Activated naive CD4-positive, alpha-beta T cell treated with anti-CD3 and anti-CD28 coated beads, Interleukin-2, amount 50 U/mL, for 72 hours (primary cell): Measurements from ENCODE around the gene AK2. TPM values are rescaled to one million over a fixed set of nuclear protein-coding genes. Genes with fewer than 3 reads are reported as not detected.

Source experiments
- ATAC-seq, 2 donors: fragments of 150-1000 bp; cut with Tn5 transposase; 2 replicates each; pipeline ENCODE4 v1.10.0; 2021; ENCODE audit warnings: mild to moderate bottlenecking in 2 of 2, moderate library complexity in 2 of 2
- DNase-seq, 2 donors: peaks; one replicate each; pipeline ENCODE4 v3.0.0; 2021 to 2022; ENCODE audit warnings: low spot score in 2 of 2
- H3K27ac Mint-ChIP-seq, 2 donors: one replicate each; pipeline ENCODE4 v1.8.0; 2022; ENCODE audit warnings: mild to moderate bottlenecking in 2 of 2, mixed read lengths in 2 of 2
- H3K36me3 Mint-ChIP-seq, 2 donors: one replicate each; pipeline ENCODE4 v1.8.0; 2022; ENCODE audit warnings: mixed read lengths in 2 of 2
- H3K9me3 Mint-ChIP-seq, 2 donors: one replicate each; pipeline ENCODE4 v1.8.0; 2022; ENCODE audit warnings: mixed read lengths in 2 of 2
- total RNA-seq, 2 donors: library from RNA; stranded (reverse); gene quantifications; one replicate each; pipeline ENCODE4 v1.2.3, GENCODE V29; 2022

Gene AK2
- total RNA-seq, 2 donors from 2014 or later: 257 to 425 TPM

- DNase-seq (no peak), ATAC-seq (no peak)
- H3K27ac Mint-ChIP-seq: no peak overlapping the region
- no peaks in the 10 kb centered on the region for H3K36me3 Mint-ChIP-seq
- H3K9me3 Mint-ChIP-seq: no peaks in the 10 kb centered on the region
Measured at GRCh38 chr1:32958827-32959226, 77.9 kb downstream of the AK2 start.

Other genes with a start within 250 kb of the AK2 start
- 100 to 1,000 TPM; 217 to 236 TPM for gene YARS1, start 219.5 kb downstream of the AK2 start, total RNA-seq
- gene S100PBP, start 219.2 kb downstream of the AK2 start, total RNA-seq: 10 to 100 TPM; 41.5 to 73.0 TPM
- not detected for gene FNDC5, start 166.0 kb downstream of the AK2 start, total RNA-seq
- gene HPCA, start 150.4 kb downstream of the AK2 start, total RNA-seq: under 1 TPM; 0.35 to 0.87 TPM
- gene TMEM54, start 135.5 kb downstream of the AK2 start, total RNA-seq: 1 to 10 TPM in 1 of 2 donors, not detected in 1; 1.6 TPM
- gene RNF19B, start 72.1 kb downstream of the AK2 start, total RNA-seq: 10 to 100 TPM; 11.5 to 31.6 TPM
- 1 to 10 TPM; 1.2 to 2.1 TPM for gene AZIN2, start 44.3 kb upstream of the AK2 start, total RNA-seq
- gene TRIM62, start 145.2 kb upstream of the AK2 start, total RNA-seq: 1 to 10 TPM; 5.3 to 5.4 TPM
- 10 to 100 TPM in 1 of 2 donors, 1 to 10 TPM in 1; 3.0 to 14.1 TPM for gene ZNF362, start 219.6 kb upstream of the AK2 start, total RNA-seq